ELR (cell line): Measurements from ENCODE around the gene CFAP45.
"Not testable (repeated sequence)": the region's sequence is repeated elsewhere in the genome, so short reads cannot be mapped to it uniquely, and the experiment has no call there.

ENCODE experiments used
- DNase-seq: peaks from one replicate; pipeline ENCODE4 v3.0.0-alpha.2; 2015; ENCODE audit warnings: low read depth

The CFAP45 gene

GRCh38 chr1:159904036-159904435 lies 4.1 kb upstream of the CFAP45 start:
- not testable (repeated sequence) for DNase-seq

- DNase-seq: no peak
Observed at GRCh38 chr1:159902541-159902940, 2.6 kb upstream of the CFAP45 start.

GRCh38 chr1:159900755-159901360 lies 893 bp upstream of the CFAP45 start:
- DNase-seq: no peak

- not testable (repeated sequence) for DNase-seq
Observed at GRCh38 chr1:159899634-159900033, 331 bp downstream of the CFAP45 start.

GRCh38 chr1:159898527-159898926 lies 1.4 kb downstream of the CFAP45 start:
- no peak for DNase-seq

- DNase-seq: no peak
Observed at GRCh38 chr1:159897962-159898361, 2.0 kb downstream of the CFAP45 start.

- no peak for DNase-seq
Observed at GRCh38 chr1:159896546-159896930, 3.4 kb downstream of the CFAP45 start.

GRCh38 chr1:159895836-159896545 lies 4.0 kb downstream of the CFAP45 start:
- no peak for DNase-seq

- DNase-seq: no peak
Observed at GRCh38 chr1:159895286-159895685, 4.7 kb downstream of the CFAP45 start.

- DNase-seq: peak; percentile 26
Observed at GRCh38 chr1:159892944-159893343, 7.0 kb downstream of the CFAP45 start.

- DNase-seq: peak; percentile 95
Observed at GRCh38 chr1:159891275-159892157, 8.4 kb downstream of the CFAP45 start.

GRCh38 chr1:159890390-159890789 lies 9.6 kb downstream of the CFAP45 start:
- DNase-seq: peak; percentile 48

GRCh38 chr1:159889821-159890252 lies 10.1 kb downstream of the CFAP45 start:
- DNase-seq: peak; percentile 99

- no peak for DNase-seq
Observed at GRCh38 chr1:159889202-159889601, 10.8 kb downstream of the CFAP45 start.

- DNase-seq: no peak
Observed at GRCh38 chr1:159884296-159884695, 15.7 kb downstream of the CFAP45 start.

- no peak for DNase-seq
Observed at GRCh38 chr1:159883134-159883533, 16.8 kb downstream of the CFAP45 start.

- peak; percentile 83 for DNase-seq
Observed at GRCh38 chr1:159882527-159882862, 17.5 kb downstream of the CFAP45 start.

GRCh38 chr1:159881622-159882526 lies 18.1 kb downstream of the CFAP45 start:
- DNase-seq: peak; percentile 100

GRCh38 chr1:159880430-159880829 lies 19.5 kb downstream of the CFAP45 start:
- no peak for DNase-seq

- peak; percentile 91 for DNase-seq
Observed at GRCh38 chr1:159879977-159880376, 20.0 kb downstream of the CFAP45 start.

- peak; percentile 14 for DNase-seq
Observed at GRCh38 chr1:159879136-159879535, 20.8 kb downstream of the CFAP45 start.
